SK-N-SH (cell line): ENCODE results near the gene STX18. TPM values are rescaled to one million over a fixed set of nuclear protein-coding genes. Genes with fewer than 3 reads are reported as not detected.

Experiments used
- CTCF ChIA-PET: fragments of 300-600, 350-600 bp; formaldehyde crosslinking; extraction: SDS; loops from one replicate; lab custom pipeline; 2021; lab: Yijun Ruan, JAX
- POLR2A ChIA-PET: fragments of 350-600 bp; sonication (Branson Sonifier 250); formaldehyde crosslinking; extraction: SDS; loops from one replicate; lab custom pipeline; 2020; ENCODE audit warnings: antibody characterized with exemption, inconsistent platforms; lab: Yijun Ruan, JAX
- DNase-seq: peaks from one replicate; pipeline ENCODE4 v3.0.0; 2012
- H2AFZ ChIP-seq: fragments of 200-600 bp; sonication (generic); 2 replicates; pipeline ENCODE4 v1.8.1; 2016; ENCODE audit warnings: antibody characterized with exemption, mild to moderate bottlenecking, low read depth
- H3F3A ChIP-seq: fragments of 200-600 bp; sonication (generic); replicated peaks from 2 replicates; pipeline ENCODE3; 2016; ENCODE audit warnings: antibody characterized with exemption, mild to moderate bottlenecking; ENCODE audit not compliant: insufficient read depth
- H3K27ac ChIP-seq, 2 experiments: fragments of 200-500 bp in 1 of 2; fragments of 200-600 bp in 1 of 2; sonication (Bioruptor generic) in 1 of 2; sonication (generic), shearing (Covaris generic) in 1 of 2; 2 replicates each; pipeline versions ENCODE4 v1.5.1 to v1.6.1; 2014 to 2016; ENCODE audit warnings: low read depth in 2 of 2, inconsistent platforms in 1 of 2, low read length in 1 of 2, mild to moderate bottlenecking in 1 of 2, mixed read lengths in 1 of 2
- H3K27me3 ChIP-seq: fragments of 200-600 bp; sonication (generic), shearing (Covaris generic); 2 replicates; pipeline ENCODE4 v1.6.1; 2016; ENCODE audit warnings: mixed run types; ENCODE audit not compliant: insufficient read depth
- H3K36me3 ChIP-seq, 2 experiments: fragments of 200-500 bp in 1 of 2; fragments of 200-600 bp in 1 of 2; sonication (Bioruptor generic) in 1 of 2; sonication (generic) in 1 of 2; replicated peaks in 1 of 2; 2 replicates each; pipeline versions ENCODE3 to v1.5.1; 2014 to 2016; ENCODE audit warnings: low read length in 1 of 2, mild to moderate bottlenecking in 1 of 2; ENCODE audit not compliant: insufficient read depth in 2 of 2, control insufficient read depth in 1 of 2
- H3K4me1 ChIP-seq, 2 experiments: fragments of 200-500 bp in 1 of 2; fragments of 200-600 bp in 1 of 2; sonication (Bioruptor generic) in 1 of 2; sonication (generic), shearing (Covaris generic) in 1 of 2; 2 replicates each; pipeline versions ENCODE4 v1.5.1 to v1.6.1; 2014 to 2016; ENCODE audit warnings: low read depth in 1 of 2, low read length in 1 of 2, mixed run types in 1 of 2; ENCODE audit not compliant: insufficient read depth in 2 of 2, control insufficient read depth in 1 of 2
- H3K4me2 ChIP-seq: fragments of 200-600 bp; sonication (generic), shearing (Covaris generic); 2 replicates; pipeline ENCODE4 v1.6.1; 2017; ENCODE audit warnings: mixed run types
- H3K4me3 ChIP-seq, 2 experiments: fragments of 200-500 bp in 1 of 2; fragments of 200-600 bp in 1 of 2; sonication (Bioruptor generic) in 1 of 2; sonication (generic), shearing (Covaris generic) in 1 of 2; 2 replicates each; pipeline versions ENCODE4 v1.5.1 to v1.8.1; 2014 to 2016; ENCODE audit warnings: low read depth in 2 of 2, inconsistent platforms in 1 of 2, low read length in 1 of 2, mild to moderate bottlenecking in 1 of 2, mixed read lengths in 1 of 2, moderate library complexity in 1 of 2
- H3K79me2 ChIP-seq: fragments of 200-600 bp; sonication (generic); 2 replicates; pipeline ENCODE4 v1.8.1; 2017; ENCODE audit warnings: mild to moderate bottlenecking; ENCODE audit not compliant: insufficient read depth
- H3K9ac ChIP-seq: fragments of 200-600 bp; sonication (generic); 2 replicates; pipeline ENCODE4 v1.6.1; 2017; ENCODE audit warnings: mixed run types
- H3K9me2 ChIP-seq: fragments of 200-600 bp; sonication (generic); 2 replicates; pipeline ENCODE4 v1.6.1; 2017; ENCODE audit warnings: mixed run types
- H3K9me3 ChIP-seq: fragments of 200-600 bp; sonication (generic); 2 replicates; pipeline ENCODE4 v1.6.1; 2017; ENCODE audit warnings: mixed run types, mild to moderate bottlenecking, moderate library complexity
- H4K20me1 ChIP-seq: fragments of 200-600 bp; sonication (generic); 2 replicates; pipeline ENCODE4 v1.6.1; 2017; ENCODE audit warnings: mild to moderate bottlenecking, mixed run types; ENCODE audit not compliant: insufficient read depth
- CTCF ChIP-seq: fragments of 200-600 bp; sonication (generic); IDR thresholded peaks from 2 replicates; pipeline ENCODE4 v1.6.1; 2017; ENCODE audit warnings: antibody characterized with exemption, mild to moderate bottlenecking, moderate library complexity
- ELF1 ChIP-seq: IDR thresholded peaks from 2 replicates; pipeline ENCODE4 v1.4.0; 2012
- EP300 ChIP-seq, 2 experiments: IDR thresholded peaks; 2 replicates each; pipeline versions ENCODE4 v1.4.0 to v1.6.1; 2012; ENCODE audit warnings: borderline replicate concordance in 1 of 2, low read depth in 1 of 2, low read length in 1 of 2
- FOXJ3 ChIP-seq: sonication (generic); formaldehyde crosslinking; IDR thresholded peaks from 2 replicates; pipeline ENCODE4 v1.5.1; 2020; ENCODE audit warnings: mild to moderate bottlenecking, missing genetic modification reagents
- GATA2 ChIP-seq: sonication (generic); formaldehyde crosslinking; IDR thresholded peaks from 2 replicates; pipeline ENCODE4 v1.5.0; 2020; ENCODE audit warnings: mild to moderate bottlenecking, missing genetic modification reagents
- IRF3 ChIP-seq: fragments of 150-350 bp; IDR thresholded peaks from 2 replicates; pipeline ENCODE4 v1.6.1; 2016; ENCODE audit warnings: mild to moderate bottlenecking, low read depth, low read length
- JUND ChIP-seq: IDR thresholded peaks from 2 replicates; pipeline ENCODE4 v1.4.0; 2012
- MAX ChIP-seq: IDR thresholded peaks from 2 replicates; pipeline ENCODE4 v1.4.0; 2012; ENCODE audit warnings: low read depth
- MEF2A ChIP-seq: IDR thresholded peaks from 2 replicates; pipeline ENCODE4 v1.4.0; 2012; ENCODE audit warnings: low read depth, borderline replicate concordance
- POLR2AphosphoS5 ChIP-seq: IDR thresholded peaks from 2 replicates; pipeline ENCODE4 v1.6.1; 2012; ENCODE audit warnings: low read depth, low read length
- RAD21 ChIP-seq: IDR thresholded peaks from 2 replicates; pipeline ENCODE4 v1.6.1; 2012; ENCODE audit warnings: mild to moderate bottlenecking, low read length
- REST ChIP-seq: IDR thresholded peaks from 2 replicates; pipeline ENCODE4 v1.6.1; 2012; ENCODE audit warnings: mild to moderate bottlenecking, low read depth, low read length, moderate library complexity
- RFX5 ChIP-seq: IDR thresholded peaks from 2 replicates; pipeline ENCODE4 v1.6.1; 2012; ENCODE audit warnings: mild to moderate bottlenecking, improper control_type of control experiment, low read length
- RXRA ChIP-seq: IDR thresholded peaks from 2 replicates; pipeline ENCODE4 v1.4.0; 2012; ENCODE audit warnings: low read depth, mild to moderate bottlenecking, borderline replicate concordance
- SIN3A ChIP-seq: IDR thresholded peaks from 2 replicates; pipeline ENCODE4 v1.6.1; 2012; ENCODE audit warnings: low read depth, mild to moderate bottlenecking, low read length, moderate library complexity, borderline replicate concordance
- TAF1 ChIP-seq: IDR thresholded peaks from 2 replicates; pipeline ENCODE4 v1.6.1; 2012; ENCODE audit warnings: low read depth, mild to moderate bottlenecking, low read length, moderate library complexity, borderline replicate concordance
- TCF12 ChIP-seq: IDR thresholded peaks from 2 replicates; pipeline ENCODE4 v1.4.0; 2012
- TEAD4 ChIP-seq: IDR thresholded peaks from 2 replicates; pipeline ENCODE4 v1.4.0; 2012; ENCODE audit warnings: mild to moderate bottlenecking, borderline replicate concordance; ENCODE audit not compliant: insufficient read depth
- USF1 ChIP-seq: IDR thresholded peaks from 2 replicates; pipeline ENCODE4 v1.4.0; 2012; ENCODE audit warnings: low read depth, borderline replicate concordance
- USF2 ChIP-seq: fragments of 150-350 bp; IDR thresholded peaks from 2 replicates; pipeline ENCODE4 v1.6.1; 2017; ENCODE audit warnings: antibody characterized with exemption, low read length, low read depth, borderline replicate concordance
- YY1 ChIP-seq: IDR thresholded peaks from 2 replicates; pipeline ENCODE4 v1.4.0; 2012; ENCODE audit warnings: low read depth, mild to moderate bottlenecking
- WGBS: methylation state at CpG from one replicate; pipeline ENCODE4 v1.1.6; 2017; ENCODE audit warnings: low lambda C conversion rate; 5-methylcytosine and 5-hydroxymethylcytosine counted together
- polyA plus RNA-seq, 3 experiments: library from polyadenylated mRNA; depleted of rRNA; stranded (reverse); fragments of >200 nt; gene quantifications; 2 replicates each; pipeline ENCODE4 v1.2.3, GENCODE V29; 2012

Gene STX18
- polyA plus RNA-seq, 1 of the 3 experiments (the other 2 are of a cell fraction): 17.3 TPM

- TF ChIP-seq MAX (peak; percentile 97), CTCF (peak; percentile 79), USF1 (no peak), EP300 (IDR thresholded peaks at IDR 0.05; ENCODE audit: borderline replicate concordance in 1 of 2, low read depth in 1 of 2, low read length in 1 of 2) (no peak), JUND (no peak), GATA2 (CRISPR knock-in tag) (no peak), YY1 (no peak), TCF12 (no peak)
Measured at GRCh38 chr4:4430492-4431195, 111.2 kb downstream of the STX18 start (continued).

GRCh38 chr4:4428966-4429875 is 112.6 kb downstream of the STX18 start:
- no peaks in the 10 kb centered on the region for H3K9me3 ChIP-seq
- H4K20me1 ChIP-seq: no peaks in the 10 kb centered on the region
- no peaks in the 10 kb centered on the region for H3K9me2 ChIP-seq
- no peaks in the 10 kb centered on the region for H3K79me2 ChIP-seq
- H3K4me3 ChIP-seq: no peak overlapping the region
- H3K27me3 ChIP-seq: no peaks in the 10 kb centered on the region
- no peak overlapping the region for H2AFZ ChIP-seq
- H3F3A ChIP-seq: peaks cover 4% of the 10 kb centered on the region
- WGBS: 93% methylated on average over 10 of the region's 10 CpGs
- no peak for DNase-seq
- H3K4me2 ChIP-seq: no peak overlapping the region
- POLR2A ChIA-PET: no interaction called here
- H3K4me1 ChIP-seq: peaks cover 0 to 3% of the 10 kb centered on the region in 2 experiments; a peak in 1 of 4 replicates
- CTCF ChIA-PET: interaction anchor here (0.6 to 4.6 kb wide), 6 partner anchors 12 to 82 kb away, joined by 3 to 23 read pairs (median 9); no protein-coding TSS in a partner anchor
- no peak overlapping the region for H3K9ac ChIP-seq
- H3K36me3 ChIP-seq: peaks cover under 1 to 17% of the 10 kb centered on the region in 2 experiments
- no peak overlapping the region for H3K27ac ChIP-seq
- no peak for TF ChIP-seq TAF1
- TF ChIP-seq RAD21: no peak
- TF ChIP-seq SIN3A: no peak
- no peak for TF ChIP-seq YY1
- no peak for TF ChIP-seq RFX5
- TF ChIP-seq MEF2A: no peak
- TF ChIP-seq POLR2AphosphoS5: no peak
- no peak for TF ChIP-seq TEAD4
- no peak for TF ChIP-seq REST
- no peak for TF ChIP-seq TCF12
- TF ChIP-seq ELF1: no peak
- no peak for TF ChIP-seq RXRA
- TF ChIP-seq USF2: no peak
- TF ChIP-seq IRF3: no peak
- TF ChIP-seq FOXJ3 (CRISPR knock-in tag): no peak
